Stimulated activated CD4-positive, alpha-beta T cell treated with anti-CD3 and anti-CD28 coated beads, Interleukin-2, amount 100 ng/mL, for 4 hours (primary cell): ENCODE data around the gene AKR1C8.
"Not testable (repeated sequence)": the region's sequence is repeated elsewhere in the genome, so short reads cannot be mapped to it uniquely, and the experiment has no call there.

ENCODE experiments used
- DNase-seq: peaks from one replicate; pipeline ENCODE4 v3.0.0-alpha.2; 2020; ENCODE audit warnings: low read depth

Gene AKR1C8

GRCh38 chr10:5184987-5185775, at the start of gene AKR1C8:
Gene AKR1C8, minus strand, starts transcription at chr10:5185150. Its CDS starts 46 bp downstream, at chr10:5185104.
- DNase-seq: no peak

DNA sequence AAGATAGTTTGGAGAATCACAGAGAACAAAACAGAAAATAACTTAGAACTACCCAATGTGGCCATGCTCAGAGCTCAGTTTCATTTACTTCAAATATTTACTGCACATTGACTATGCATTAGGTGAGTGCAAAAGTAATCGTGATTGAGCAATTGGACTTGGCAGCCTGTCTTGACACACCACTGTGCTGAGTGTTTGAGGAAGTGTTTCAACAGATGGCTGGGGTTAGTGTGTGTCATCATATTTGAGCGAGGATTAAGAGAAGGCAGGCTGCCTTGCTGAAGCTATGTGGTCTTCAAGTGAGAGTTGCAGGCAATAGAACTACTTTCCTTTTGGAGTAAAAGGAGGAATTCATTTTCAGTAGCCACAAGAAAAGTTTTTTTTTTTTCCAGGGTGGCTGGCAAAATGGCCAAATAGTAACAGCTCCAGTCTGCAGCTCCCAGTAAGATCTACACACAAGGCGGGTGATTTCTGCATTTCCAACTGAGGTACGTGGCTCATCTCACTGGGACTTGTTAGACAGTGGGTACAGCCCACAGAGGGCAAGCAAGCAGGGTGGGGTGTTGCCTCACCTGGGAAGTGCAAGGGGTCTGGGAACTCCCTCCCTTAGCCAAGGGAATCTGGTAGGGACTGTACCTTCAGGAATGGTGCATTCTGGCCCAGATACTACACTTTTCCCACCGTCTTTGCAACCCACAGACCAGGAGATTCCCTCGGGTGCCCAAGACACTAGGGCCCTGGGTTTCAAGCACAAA, 49.3 kb upstream of the AKR1C8 start:
- no peak for DNase-seq

- DNase-seq: no peak
Measured at GRCh38 chr10:5233324-5233723, 48.4 kb upstream of the AKR1C8 start.

- no peak for DNase-seq
Measured at GRCh38 chr10:5229019-5229418, 44.1 kb upstream of the AKR1C8 start.

DNA sequence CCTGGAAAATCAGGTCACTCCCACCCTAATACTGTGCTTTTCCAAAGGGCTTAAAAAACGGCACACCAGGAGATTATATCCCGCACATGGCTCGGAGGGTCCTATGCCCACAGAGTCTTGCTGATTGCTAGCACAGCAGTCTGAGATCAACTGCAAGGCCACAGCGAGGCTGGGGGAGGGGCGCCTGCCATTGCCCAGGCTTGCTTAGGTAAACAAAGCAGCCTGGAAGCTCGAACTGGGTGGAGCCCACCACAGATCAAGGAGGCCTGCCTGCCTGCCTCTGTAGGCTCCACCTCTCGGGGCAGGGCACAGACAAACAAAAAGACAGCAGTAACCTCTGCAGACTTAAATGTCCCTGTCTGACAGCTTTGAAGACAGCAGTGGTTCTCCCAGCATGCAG, 38.0 kb upstream of the AKR1C8 start:
- not testable (repeated sequence) for DNase-seq

- no peak for DNase-seq
Measured at GRCh38 chr10:5219262-5219661, 34.3 kb upstream of the AKR1C8 start.

DNA sequence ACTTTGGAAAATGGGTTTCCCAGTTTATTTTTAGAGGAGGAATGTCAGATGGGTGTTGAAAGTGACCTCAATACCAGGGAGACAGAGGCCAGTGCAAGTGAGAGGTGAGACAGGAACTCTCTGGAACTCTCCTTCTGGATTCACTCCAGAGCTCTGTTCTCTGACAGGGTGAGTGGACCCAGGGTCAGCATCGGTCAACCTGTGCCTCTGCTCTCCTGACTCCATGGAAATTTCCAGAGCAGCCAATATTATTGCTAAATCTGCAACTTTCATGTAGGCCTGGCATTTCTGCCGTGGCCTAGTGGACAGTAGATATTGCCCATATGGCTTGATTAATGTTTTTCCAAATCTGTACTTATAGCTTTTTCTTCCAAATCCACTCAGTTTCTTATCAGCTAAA, 31.9 kb upstream of the AKR1C8 start:
- no peak for DNase-seq

GRCh38 chr10:5211696-5212536, 27.0 kb upstream of the AKR1C8 start:
- DNase-seq: no peak

DNA sequence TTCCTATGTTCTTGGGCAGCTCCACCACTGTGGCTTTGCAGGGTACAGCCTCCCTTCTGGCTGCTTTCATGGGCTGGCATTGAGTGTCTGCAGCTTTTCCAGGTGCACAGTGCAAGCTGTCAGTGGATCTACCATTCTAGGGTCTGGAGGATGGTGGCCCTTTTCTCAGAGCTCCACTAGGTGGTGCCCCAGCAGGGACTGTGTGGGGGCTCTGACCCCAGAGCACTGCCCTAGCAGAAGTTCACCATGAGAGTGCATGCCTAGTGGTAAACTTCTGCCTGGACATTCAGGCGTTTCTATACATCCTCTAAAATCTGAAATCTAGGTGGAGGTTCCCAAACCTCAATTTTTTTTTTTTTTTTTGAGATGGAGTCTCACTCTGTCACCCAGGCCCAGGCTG, 25.3 kb upstream of the AKR1C8 start:
- DNase-seq: not testable (repeated sequence)

- not testable (repeated sequence) for DNase-seq
Measured at GRCh38 chr10:5209776-5210175, 24.8 kb upstream of the AKR1C8 start.

DNA sequence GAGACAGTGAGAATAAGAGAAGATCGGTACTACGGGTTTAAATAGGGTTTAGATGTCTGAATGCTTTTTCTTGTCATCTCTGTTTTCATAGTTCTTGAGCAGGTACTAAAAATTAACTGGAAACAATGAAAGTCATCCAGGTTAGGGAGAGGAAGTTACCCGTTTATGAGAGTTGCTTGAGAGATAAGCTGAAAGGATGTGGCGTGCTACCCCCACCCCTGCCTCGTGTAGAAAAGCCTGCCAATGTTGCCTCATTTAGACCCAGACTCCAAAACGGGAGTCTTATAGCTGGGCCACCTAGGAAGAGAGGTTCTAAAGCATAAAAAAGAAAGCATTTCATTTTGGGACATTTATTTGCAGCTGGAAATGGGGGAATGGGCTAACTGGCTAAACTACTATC, 21.8 kb upstream of the AKR1C8 start:
- DNase-seq: no peak

DNA sequence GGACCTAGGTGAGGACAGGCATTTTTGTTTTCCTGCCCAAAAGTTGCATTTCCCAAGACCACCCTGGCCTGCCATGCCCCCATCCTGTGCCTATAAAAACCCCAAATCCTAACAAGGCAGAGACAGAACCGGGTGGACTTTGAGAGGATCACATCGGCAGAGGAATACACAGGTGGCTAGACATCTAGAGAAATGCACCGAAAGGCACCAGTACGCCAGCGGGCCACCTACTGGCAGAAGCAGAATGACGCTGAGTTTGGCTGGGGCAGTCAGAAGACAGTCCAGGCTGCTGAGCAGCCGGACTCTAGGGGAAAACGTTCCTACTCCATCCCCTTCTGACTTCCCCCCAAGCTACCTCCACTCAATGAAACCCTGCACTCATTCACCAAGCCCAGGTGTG, 14.4 kb upstream of the AKR1C8 start:
- DNase-seq: no peak

DNA sequence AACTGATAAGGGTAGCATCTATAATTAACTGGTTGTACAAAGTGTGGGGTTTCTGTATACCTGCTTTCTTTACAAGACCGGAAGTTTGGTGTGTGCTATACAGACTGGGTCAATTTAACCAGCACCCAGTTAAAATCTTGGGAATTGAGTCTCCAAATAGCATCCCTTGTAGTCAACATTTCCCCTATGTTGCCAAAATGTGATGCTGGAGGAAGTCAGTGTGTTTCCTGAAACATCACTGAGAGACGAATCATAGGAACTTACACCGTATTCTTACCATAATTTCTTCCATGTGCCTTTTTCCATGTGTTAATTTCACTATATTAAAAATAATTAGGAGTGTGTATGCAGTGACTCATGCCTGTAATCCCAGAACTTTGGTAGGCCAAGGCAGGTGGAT, 13.4 kb upstream of the AKR1C8 start:
- no peak for DNase-seq

- DNase-seq: no peak
Measured at GRCh38 chr10:5196702-5197113, 11.8 kb upstream of the AKR1C8 start, which contains the start of gene AKR1C4. Gene AKR1C4, plus strand, starts transcription at chr10:5196837. Its CDS starts 31 bp downstream, at chr10:5196868.

GRCh38 chr10:5195727-5196374, 10.9 kb upstream of the AKR1C8 start:
- no peak for DNase-seq

GRCh38 chr10:5194431-5194830, 9.5 kb upstream of the AKR1C8 start:
- DNase-seq: no peak

DNA sequence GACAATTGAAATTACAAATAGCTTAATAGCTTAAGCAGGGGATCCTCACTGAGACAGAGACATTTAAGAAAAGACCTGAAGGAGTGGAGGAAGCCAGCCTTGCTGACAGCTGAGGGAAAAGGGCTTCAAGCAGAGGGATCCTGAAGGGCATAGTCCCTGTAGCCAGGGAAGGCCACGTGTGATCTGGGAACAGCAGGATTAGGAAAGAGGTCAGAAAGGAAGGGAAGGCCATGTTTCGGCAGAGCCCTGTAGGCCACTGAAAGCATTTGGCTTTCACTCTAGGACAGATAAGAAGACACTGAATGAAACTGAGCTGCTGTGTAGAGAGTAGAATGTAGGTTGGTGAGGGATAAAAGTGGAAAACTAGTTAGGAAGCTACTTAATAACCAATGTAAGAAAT, 3.4 kb upstream of the AKR1C8 start:
- DNase-seq: no peak

DNA sequence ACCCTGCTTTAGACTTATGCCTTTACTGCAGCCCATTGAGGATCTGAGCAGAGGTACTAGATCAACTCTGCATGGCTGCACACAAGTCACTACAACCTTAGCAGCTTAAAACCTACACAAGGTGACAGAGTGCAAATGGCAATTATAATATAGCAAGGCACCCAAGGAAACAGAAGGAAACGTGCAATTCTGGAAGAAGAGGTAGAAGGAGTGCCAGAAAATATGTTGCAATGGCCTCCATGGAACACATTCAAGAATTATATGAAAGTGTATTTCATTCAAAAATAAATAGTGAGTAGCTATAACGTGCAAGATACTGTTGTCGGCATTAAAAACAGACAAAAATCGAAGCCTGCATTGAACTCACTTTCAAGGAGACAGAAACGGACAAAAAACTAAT, 2.9 kb upstream of the AKR1C8 start:
- no peak for DNase-seq

DNA sequence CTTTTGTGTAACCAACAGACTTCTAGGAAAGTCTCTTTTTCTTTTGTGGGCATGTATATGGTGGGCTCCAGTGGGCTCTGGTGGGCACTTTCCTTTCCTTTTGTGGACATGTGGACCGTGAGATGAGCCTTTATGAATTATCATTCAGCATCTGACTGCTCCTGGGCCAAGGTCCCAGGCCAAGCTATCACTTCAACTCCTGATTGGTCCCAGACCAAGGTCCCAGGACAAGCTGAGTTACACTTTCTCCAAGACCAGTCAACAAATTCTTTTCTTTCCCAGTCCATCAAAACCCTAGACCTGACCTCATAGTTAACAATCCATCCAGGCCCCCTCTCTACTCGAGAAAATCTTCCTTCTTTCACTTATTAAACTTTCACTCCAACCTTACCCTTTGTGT, 1.0 kb downstream of the AKR1C8 start:
- no peak for DNase-seq

DNA sequence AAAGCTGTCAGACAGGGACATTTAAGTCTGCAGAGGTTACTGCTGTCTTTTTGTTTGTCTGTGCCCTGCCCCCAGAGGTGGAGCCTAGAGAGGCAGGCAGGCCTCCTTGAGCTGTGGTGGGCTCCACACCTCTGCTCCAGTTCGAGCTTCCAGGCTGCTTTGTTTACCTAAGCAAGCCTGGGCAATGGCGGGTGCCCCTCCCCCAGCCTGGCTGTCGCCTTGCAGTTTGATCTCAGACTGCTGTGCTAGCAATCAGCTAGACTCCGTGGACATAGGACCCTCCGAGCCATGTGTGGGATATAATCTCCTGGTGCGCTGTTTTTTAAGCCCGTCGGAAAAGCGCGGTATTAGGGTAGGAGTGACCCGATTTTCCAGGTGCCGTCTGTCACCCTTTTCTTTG, 4.4 kb downstream of the AKR1C8 start:
- not testable (repeated sequence) for DNase-seq

DNA sequence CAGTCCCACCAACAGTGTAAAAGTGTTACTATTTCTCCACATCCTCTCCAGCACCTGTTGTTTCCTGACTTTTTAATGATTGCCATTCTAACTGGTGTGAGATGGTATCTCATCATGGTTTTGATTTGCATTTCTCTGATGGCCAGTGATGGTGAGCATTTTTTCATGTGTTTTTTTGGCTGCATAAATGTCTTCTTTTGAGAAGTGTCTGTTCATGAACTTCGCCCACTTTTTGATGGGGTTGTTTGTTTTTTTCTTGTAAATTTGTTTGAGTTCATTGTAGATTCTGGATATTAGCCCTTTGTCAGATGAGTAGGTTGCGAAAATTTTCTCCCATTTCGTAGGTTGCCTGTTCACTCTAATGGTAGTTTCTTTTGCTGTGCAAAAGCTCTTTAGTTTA, 9.4 kb downstream of the AKR1C8 start:
- not testable (repeated sequence) for DNase-seq

GRCh38 chr10:5168897-5169420, 16.0 kb downstream of the AKR1C8 start:
- DNase-seq: no peak
